ENCODE results near the gene TOMM70.
A peak's percentile ranks its signal among the peaks of the same experiment; 100 is the strongest.
"Not testable (repeated sequence)": the region's sequence is repeated elsewhere in the genome, so short reads cannot be mapped to it uniquely, and the experiment has no call there.

The TOMM70 gene

DNA sequence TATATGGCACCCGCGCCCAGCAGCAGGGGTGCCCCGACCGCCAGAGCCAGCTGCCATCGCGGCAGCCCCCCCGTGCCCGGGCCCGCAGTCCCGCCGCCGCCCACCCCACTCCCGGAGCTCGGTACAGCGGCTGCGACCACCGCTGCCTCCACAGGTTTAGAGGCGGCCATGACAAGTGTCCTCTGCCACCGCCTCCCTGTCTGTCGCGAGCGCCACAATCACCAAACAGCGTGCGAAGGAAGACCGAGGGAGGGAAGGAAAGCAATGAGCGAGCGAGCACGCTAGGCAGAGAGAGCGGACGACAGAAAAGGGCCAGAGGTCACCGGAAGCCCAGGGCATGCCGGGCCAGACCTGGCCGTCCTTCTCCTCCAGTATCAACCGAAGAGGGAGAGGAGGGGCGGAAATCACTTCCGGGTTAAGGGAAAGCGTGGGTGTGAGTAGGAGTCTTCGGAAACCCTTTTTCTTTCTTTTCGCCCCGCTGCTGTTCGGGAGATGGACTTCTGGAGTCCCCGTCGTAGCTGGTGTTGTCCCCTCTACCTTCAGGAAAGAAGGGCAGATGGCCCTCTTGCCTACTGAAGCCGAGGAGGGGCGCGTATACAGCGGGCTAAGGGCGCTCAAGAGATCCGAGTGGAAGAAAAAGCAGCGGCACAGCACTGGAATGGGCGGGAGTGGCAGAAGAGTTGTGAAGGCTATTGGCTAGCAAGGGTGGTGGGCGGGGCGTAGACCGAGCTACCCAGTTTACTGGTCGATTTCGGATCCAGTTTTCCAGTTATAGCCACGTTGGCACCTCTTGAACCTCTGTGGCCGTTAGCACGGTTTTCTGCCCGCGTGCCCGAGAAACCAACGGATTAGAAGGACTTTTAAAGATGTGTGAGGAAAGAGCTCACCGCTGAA, at the start of gene TOMM70, which contains the start of gene LNP1:
Gene TOMM70, minus strand, starts transcription at position 310 of the 894 bp plus-strand sequence. Its CDS starts 140 bp downstream, at position 170.
Gene LNP1, plus strand, starts transcription at position 760 of the 894 bp plus-strand sequence. CDS start 28,191 bp downstream, outside the sequence.
- peak; percentile 99 for DNase-seq

DNA sequence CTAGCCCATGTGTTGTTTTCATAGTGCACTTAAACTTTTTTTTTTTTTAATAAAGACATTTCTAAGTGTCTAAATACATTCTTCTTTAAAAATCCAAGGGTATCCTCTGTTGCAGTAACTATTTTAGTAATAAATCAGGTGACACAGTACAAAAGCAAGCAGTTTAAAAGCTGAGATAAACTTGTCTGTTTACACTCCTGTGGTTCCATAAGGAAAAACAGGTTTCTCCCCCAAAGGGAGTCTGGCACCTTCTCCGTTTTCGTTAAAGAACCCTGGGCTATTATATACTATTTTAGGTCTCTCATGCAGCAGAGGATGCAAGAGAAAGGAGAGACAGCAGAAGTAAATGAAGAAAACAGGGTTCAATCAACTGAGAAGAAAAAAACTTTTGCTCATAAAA, 48.3 kb upstream of the TOMM70 start:
- DNase-seq = no peak

DNA sequence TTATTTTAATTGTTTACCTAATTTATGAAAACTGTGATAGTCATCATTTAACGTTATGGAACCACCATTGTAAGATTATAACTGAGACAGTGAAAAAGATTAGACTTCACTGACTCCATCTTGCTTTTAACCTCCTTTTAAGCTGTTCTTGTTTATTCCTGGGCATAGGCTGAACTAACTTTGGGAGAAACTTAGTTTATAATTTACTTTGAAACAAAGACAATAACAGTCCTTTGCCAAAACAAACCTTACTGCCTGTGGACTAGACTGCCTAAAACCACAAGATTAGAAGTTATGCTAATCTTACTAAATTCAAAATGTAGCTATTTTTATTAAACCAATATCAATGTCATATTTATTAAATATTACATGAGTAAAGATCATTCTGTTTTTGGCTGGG, 47.2 kb upstream of the TOMM70 start:
- DNase-seq = no peak

DNA sequence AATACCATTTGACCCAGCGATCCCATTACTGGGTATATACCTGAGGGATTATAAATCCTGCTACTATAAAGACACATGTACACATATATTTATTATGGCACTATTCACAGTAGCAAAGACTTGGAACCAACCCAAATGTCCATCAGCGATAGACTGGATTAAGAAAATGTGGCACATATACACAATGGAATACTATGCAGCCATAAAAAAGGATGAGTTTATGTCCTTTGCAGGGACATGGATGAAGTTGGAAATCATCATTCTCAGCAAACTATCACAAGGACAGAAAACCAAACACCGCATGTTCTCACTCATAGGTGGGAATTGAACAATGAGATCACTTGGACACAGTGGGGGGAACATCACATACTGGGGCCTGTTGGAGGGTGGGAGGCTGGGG, 46.2 kb upstream of the TOMM70 start:
- not testable (repeated sequence) for DNase-seq

DNA sequence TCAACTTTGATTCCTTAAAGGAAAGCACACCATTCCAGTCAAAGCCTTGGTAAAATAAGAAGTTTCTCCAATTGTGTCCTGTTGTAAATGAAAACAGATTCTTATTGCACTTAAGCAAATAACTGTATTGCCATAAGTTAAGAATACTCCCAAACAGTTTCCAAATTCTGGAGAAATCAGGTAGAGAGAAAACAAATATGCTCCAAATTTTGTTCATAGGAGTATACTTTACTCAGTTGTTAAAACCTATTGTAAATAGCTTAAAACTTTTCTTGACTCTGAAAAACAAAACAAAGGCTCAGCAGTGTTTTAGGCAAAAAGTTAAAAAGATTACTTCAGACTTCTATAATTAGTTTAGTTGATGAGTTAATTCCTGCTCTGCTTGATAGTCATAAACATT, 42.8 kb upstream of the TOMM70 start:
- no peak for DNase-seq

DNA sequence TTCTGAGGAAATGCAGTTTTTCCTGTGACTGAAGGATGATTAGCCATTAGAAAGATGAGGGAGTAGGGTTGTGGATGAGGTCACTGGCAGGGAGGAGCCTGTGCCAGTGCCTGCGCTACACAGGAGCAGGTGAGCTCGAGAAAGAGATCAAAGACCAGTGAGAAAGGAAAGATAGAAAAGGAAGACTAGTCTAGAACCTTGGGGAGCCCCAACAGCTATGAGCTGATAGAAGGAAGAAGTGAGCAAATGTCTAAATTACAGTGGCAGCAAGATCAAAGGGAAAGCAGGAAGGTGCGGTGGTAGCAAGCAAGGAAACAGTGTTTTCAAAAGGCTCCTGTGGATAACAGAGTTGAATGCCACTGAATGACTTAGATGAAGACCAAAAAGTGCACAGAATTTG, 40.0 kb upstream of the TOMM70 start:
- no peak for DNase-seq

DNA sequence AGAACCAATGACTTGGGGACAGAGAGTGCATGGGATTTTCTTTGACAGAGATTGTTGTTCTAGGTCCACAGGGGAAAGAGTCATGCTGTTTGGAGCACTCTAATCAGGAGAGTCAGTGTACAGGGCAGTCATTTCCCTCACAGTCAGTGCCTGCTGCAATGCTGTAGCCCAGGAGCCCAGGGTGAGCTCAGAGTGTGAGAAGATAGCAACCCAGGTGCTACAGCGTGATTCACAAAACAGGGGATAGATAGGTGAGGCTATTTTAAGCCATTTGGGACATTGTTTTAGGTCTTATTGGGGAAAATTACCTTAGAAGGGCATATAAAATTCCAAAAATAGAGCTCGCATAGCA, 37.7 kb upstream of the TOMM70 start:
- no peak for DNase-seq

DNA sequence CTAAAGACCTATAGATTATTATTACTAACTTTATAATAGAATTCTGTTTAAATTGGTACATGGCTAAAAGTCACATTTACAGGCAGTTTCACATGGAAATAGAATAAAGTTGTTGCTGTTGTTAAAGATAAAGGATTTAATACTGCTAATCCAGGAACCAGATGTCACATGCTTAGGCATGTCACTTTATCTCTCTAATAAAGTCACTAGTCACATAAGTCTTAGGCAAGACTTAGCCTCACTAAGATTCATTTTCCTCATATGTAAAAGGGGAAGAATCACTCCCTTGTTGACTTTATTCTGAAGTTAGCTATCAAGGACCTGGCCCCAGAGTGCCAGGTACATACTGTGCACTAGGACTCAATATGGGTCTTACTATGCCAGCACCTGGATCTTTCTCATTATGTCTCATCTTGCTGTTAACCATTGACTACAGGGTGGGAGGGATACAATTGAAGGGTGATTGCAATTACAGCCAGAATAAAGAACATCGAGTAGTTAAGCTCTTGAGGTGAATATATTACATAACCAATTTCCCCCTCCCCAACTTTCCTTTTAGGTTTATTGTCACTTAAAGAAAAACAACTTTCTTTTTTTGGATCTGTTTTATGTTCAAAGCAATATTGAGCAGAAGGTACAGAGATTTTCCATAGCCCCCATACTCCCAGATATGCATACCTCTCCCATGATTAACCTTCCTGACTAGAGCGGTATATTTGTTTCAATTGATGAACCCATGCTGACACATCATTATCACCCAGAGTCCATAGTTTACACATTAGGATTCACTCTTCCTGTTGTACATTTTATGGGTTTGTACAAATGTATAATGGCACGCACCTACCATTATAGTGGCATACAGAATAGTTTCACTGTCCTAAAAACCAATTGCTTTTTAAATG, 37.1 kb upstream of the TOMM70 start:
- no peak for DNase-seq

DNA sequence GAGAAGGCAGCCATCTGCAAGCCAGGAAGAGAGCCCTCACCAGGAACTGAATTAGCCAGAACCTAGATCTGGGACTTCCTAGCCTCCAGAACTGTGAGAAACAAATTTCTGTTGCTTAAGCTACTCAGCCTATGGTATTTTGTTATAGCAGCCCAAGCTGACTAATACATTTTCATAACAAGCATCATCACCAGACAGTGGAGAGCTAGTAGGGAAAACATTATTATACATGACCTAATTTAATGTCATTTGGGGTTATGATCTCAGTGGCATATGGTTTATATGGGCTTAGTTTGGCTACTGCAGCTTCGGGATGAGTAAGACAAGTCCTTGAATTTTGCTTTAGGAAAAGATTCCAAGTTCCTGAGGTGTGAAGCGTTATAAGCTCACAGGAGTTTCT, 36.1 kb upstream of the TOMM70 start:
- DNase-seq = no peak

DNA sequence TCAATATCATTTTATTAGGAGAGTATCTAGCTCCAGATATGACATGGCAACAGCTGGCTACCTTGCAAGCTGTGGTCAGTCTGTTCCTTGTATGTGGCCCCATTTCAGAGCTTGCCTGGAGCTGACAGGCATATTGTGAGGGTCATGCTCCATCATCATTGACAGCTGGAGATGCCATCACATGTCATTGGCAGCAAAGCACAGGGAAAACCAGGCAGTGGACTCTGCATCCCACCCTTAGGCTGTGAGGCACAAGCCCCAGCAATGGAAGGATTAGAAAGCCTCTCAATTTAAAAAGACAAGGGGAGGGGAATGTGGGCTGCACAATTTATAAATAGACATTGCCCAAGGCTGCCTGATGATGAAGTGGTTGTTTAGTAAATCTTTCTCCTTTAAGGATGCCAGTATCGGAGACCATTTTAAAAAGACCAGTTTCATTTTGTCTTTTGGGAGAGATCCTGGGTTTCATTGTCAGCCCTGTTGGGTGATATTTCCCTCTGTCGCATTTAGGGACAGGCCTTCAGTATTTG, 28.4 kb upstream of the TOMM70 start:
- no peak for DNase-seq

DNA sequence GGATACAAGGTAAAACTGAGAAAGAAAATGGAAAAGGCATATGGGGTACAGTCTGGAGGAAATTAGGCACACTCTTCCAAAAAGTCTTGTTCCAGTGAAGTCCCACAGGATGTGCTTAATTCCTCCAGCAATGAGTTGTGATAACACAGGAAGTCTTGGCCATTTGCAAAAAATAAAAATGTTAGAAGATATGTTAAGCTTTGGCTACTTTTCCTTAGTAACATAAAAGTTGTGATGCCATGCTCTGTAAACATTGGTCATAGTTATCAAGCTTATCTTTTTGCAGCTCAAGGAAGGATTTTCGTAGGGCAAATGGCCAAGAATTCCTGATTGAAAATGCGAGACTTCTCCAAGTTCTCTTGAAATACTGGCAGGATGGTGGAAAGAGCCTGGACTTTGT, 26.8 kb upstream of the TOMM70 start:
- DNase-seq = no peak

DNA sequence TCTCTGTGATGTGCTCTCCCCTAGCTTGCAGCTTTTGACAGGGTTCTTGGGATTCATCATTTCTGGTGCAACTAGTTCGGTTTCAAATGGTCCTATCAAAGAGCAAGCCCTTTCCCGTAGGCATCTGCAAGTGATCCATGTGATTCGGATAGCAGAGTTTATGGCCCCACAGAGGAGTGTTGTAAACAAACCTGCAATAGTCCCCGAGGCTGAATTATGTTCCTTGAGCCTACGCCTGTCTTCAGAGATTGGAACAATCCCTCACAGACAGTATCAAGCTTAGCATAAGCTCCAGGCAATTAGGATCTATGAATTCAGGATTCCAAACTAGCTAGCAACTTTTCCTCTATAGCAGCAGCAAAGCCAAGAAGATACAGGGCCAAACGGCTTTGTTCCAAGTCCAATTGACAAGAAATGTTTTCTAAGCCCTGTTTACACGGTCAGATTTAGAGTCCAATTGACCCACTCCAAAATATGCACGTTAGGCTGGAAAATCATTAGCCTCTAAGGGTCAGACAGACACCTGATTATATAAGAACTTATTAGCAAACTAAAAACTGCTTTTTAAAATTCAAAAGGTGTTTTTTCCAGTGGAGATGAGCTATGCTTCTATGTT, 25.3 kb upstream of the TOMM70 start:
- DNase-seq = no peak

DNA sequence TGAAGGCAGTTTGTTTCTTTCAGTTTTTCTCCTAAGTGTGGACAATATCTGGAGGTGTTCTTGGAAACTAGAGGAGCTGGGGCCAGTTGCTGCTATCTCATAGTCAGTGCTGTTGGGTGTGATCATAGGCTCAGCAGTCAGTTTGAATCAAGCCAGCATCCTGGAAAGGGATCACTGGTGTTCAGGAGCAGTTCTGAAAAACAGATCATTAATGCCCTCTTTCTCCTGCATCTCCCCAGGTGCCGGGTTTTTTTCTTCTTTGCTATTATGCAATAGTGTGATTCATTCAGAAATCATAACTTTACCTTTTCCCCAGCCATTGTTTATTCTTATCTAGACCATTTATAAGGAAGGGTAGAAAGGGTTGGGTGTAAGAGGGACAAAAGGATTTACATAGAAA, 24.4 kb upstream of the TOMM70 start:
- DNase-seq = no peak

DNA sequence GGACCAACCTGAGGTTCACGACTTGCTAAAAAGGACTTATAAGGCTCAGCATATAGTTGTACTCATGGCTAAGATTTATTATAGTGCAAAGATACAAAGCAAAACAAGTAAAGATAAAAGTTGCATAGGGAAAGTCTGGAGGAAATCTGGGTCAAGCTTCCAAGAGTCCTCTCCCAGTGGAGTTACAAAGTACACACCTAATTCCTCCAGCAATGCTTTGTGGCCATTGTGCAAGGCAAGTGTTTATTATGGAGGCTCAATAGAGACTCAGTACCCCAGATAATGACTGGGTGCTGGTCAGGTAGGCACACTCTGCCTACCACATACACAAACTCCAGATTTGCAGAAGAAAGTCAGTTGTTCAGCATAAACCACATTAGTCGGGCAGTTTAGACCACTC, 23.4 kb upstream of the TOMM70 start:
- DNase-seq = no peak

DNA sequence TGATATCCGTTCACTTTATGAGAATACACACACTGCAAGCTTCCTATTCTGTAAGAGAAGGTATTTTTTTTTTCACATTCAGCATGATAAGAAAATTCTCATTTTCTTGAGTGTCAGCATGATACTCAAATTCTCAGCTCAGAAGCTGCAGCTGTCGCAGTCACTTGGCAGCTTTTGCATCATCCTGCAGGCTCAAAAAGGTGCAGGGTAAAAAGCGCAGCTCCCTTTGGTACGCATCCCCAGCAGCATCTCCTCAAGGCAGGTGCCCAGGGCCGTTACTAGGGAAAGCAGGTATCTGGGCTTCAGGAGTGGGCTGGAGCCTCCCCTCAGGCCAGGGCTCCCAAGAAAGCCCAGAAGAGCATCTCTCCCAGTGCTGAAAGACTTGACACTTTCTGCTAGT, 22.7 kb upstream of the TOMM70 start:
- no peak for DNase-seq

DNA sequence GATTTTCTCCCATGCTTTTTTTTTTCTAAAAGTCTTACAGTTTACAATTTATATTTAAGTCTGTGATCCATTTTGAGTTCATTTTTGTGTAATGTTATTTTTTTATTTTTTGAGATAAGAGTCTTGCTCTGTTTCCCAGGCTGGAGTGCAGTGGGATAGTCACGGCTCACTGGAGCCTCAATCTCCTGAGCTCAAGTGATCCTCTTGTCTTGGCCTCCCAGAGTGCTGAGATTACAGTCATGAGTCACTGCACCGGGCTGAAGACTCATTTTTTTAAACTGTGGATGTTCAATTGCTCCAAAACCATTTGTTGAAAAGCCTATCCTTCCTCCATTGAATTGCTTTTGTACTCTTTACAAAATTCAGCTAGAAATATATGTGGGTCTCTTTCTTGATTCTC, 20.0 kb upstream of the TOMM70 start:
- no peak for DNase-seq

DNA sequence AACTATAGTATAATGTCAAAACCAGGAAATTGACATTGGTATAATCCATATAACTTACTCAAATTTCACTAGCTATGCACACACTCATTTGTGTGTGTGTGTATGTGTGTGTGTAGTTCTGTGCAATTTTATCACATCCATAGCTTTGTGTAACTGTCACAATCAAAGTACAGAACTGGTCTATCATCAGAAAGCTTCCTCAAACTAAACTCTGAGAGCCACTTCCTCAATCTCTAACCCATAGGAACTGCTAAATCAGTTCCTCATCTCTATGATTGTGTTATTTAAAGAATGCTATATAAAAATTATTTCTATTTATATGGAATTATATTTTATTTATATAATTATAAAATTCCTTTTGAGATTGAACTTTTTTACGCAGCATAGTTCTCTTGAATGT, 18.5 kb upstream of the TOMM70 start:
- DNase-seq = no peak

DNA sequence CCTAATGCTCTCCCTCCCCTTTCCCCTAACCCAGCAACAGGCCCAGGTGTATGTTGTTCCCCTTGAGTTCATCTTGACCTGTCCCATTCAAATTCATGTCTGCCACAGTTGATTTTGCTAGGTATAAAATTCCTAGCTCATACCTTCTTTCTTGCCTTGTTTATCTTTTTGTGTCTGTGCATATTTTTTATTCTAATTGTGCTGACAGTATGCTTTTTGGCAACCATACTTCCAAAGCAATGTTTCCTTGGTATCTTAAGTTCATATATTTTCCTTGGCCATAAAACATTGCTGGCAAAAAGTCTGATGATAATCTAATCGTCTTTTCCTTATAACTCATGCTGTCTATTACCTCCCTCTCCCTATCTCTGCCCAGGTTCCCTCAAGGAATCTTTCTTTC, 16.0 kb upstream of the TOMM70 start:
- no peak for DNase-seq

DNA sequence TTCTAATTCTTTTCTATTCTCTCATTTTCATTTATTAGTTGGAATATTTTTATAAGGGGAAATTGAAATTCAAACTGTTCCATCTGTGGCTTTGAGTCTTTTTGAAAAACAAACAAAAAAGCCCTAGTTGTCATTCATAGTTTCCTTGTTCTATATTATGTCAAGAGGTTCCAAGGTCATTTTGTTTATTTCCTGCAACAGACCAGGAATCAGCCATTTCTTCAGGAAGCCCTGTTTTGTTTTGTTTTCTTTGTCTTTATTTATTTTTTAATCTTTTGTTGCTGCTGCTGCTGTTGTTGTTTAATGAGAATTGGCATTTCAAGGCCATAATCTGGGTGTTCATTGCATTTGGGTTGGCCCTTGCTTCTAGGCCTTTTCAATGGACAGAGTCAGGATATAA, 15.3 kb upstream of the TOMM70 start:
- DNase-seq = no peak

DNA sequence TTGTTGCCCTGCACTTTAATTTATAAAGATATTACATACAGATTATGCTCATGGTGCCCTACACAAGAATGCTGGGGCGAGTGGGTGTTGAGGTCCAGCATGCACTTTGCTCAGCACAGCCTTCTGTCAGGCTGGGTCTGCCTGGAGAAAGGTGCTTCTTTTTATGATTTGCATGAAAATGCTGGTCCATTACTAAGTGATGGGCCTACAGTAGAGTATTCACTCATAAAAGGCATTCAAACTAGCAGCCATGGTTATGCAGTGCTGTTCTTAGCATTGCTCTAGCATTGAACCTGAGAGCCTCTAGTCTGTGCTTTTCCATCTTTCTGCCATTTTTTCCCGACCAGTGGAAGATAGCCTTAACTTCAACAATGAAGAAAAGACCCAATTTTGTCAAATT, 12.7 kb upstream of the TOMM70 start:
- no peak for DNase-seq

DNA sequence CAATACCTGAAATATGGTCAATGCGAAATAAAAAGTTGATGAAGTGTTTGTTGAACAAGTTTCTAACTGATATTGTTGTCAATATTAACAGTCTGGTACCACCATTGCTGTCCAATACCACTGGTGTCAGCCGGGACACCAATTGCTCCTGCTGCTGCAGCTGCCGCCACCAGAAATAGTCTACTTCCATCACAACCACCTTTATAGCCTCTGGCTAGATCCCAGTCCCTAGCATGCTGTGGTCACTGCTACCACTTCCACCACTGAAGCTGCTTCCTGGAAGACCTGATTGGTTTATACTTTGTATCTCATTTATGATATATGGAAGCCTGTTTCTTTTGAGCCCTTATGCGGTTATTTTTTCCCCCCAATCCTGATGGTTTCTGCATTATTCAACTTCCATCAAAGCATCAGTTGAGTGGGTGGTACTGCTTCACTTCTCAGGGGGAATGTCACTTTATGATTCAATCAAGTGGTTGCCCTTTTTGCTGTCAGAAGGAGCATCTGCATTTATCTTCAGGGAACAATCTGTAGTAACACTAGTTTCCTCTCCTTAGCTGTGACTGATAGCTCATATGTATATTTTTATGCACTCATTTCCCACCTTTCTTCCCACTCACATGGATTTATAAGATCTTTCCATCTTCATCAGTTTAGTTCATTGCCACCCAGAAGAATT, 12.2 kb upstream of the TOMM70 start:
- no peak for DNase-seq

Measured in NCI-H1417 treated with DMSO at 0.1 percent for 48 hours (cell line).